ENCODE results near the gene MUC20. TPM values are rescaled to one million over a fixed set of nuclear protein-coding genes. Genes with fewer than 3 reads are reported as not detected.

The MUC20 gene
- total and polyA plus RNA-seq, 9 of the 15 experiments (the other 6 are each of a cell fraction or from before 2014, with no cell fraction given): 0.03 to 0.23 (median 0.15) TPM; not detected in 3

DNA sequence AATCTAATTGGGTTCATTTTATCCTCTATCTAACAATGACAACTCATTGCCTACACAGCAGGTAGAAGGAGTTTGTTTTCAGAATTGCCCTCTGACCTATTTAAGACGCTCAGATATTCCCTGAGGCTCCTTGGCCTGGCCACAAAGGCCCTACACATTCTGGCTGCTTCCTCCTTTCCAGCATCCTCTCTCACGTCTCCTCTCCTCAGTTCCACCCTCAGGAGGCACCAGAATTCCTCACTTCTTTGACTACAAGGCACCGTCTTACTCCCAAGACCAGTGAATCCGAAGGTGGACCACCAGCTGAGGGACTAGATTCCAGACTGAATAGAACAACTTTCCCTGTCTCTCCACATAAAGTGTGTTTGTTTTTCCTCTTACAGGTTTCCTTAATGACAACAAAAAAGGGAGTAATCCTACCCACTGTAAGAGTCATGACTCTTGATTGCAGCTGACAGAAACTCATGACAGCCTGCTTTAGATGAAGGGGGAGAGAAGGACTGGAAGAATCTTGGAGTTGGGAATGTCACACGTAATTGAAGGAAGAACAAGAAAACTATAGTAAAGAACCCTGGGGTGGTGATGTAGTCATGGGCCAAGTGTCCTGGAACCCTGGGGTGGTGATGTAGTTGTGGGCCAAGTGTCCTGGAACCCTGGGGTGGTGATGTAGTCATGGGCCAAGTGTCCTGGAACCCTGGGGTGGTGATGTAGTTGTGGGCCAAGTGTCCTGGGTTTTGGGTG is 22.0 kb upstream of the MUC20 start (continued):
- TF ChIP-seq MIER1 (IDR thresholded peaks at IDR 0.05; ENCODE audit: low read depth) (no peak), CXXC5 (CRISPR knock-in tag; IDR thresholded peaks at IDR 0.05) (no peak), POLR2AphosphoS5 (IDR thresholded peaks at IDR 0.05; ENCODE audit: control insufficient read depth, insufficient read depth, low read depth, low read length) (0 out of 2 replicates have a peak, but pooled peaks have one; percentile 12), ZNF12 (CRISPR knock-in tag; IDR thresholded peaks at IDR 0.05) (no peak), ZFX (CRISPR knock-in tag; IDR thresholded peaks at IDR 0.05) (no peak), KAT8 (IDR thresholded peaks at IDR 0.05; ENCODE audit: low read depth) (no peak), ZNF717 (CRISPR knock-in tag; IDR thresholded peaks at IDR 0.05) (no peak), ATF7 (IDR thresholded peaks at IDR 0.05) (peak; percentile 71; the same call in 1 of the 2 replicates), TAF7 (tag; IDR thresholded peaks at IDR 0.05) (peak; percentile 22; the same call in 1 of the 2 replicates), RBM39 (optimal IDR thresholded peaks at IDR 0.05; ENCODE audit: low read depth, low read length) (peak; percentile 32), POLR2AphosphoS2 (IDR thresholded peaks at IDR 0.05; ENCODE audit: low read length) (peak; percentile 61; the same call in 1 of the 2 replicates), NR2F6 (CRISPR knock-in tag; IDR thresholded peaks at IDR 0.05) (peak; percentile 20; the same call in 1 of the 2 replicates), PHF20 (IDR thresholded peaks at IDR 0.05; ENCODE audit: partially characterized antibody) (peak; percentile 70)
- TF ChIP-seq, protein P1, sequence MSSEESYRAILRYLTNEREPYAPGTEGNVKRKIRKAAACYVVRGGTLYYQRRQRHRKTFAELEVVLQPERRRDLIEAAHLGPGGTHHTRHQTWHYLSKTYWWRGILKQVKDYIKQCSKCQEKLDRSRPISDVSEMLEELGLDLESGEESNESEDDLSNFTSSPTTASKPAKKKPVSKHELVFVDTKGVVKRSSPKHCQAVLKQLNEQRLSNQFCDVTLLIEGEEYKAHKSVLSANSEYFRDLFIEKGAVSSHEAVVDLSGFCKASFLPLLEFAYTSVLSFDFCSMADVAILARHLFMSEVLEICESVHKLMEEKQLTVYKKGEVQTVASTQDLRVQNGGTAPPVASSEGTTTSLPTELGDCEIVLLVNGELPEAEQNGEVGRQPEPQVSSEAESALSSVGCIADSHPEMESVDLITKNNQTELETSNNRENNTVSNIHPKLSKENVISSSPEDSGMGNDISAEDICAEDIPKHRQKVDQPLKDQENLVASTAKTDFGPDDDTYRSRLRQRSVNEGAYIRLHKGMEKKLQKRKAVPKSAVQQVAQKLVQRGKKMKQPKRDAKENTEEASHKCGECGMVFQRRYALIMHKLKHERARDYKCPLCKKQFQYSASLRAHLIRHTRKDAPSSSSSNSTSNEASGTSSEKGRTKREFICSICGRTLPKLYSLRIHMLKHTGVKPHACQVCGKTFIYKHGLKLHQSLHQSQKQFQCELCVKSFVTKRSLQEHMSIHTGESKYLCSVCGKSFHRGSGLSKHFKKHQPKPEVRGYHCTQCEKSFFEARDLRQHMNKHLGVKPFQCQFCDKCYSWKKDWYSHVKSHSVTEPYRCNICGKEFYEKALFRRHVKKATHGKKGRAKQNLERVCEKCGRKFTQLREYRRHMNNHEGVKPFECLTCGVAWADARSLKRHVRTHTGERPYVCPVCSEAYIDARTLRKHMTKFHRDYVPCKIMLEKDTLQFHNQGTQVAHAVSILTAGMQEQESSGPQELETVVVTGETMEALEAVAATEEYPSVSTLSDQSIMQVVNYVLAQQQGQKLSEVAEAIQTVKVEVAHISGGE (CRISPR knock-in tag; IDR thresholded peaks at IDR 0.05): peak in 1 of 3 experiments; percentile 10; a peak in 1 of 6 replicates
- TF ChIP-seq, protein P2, sequence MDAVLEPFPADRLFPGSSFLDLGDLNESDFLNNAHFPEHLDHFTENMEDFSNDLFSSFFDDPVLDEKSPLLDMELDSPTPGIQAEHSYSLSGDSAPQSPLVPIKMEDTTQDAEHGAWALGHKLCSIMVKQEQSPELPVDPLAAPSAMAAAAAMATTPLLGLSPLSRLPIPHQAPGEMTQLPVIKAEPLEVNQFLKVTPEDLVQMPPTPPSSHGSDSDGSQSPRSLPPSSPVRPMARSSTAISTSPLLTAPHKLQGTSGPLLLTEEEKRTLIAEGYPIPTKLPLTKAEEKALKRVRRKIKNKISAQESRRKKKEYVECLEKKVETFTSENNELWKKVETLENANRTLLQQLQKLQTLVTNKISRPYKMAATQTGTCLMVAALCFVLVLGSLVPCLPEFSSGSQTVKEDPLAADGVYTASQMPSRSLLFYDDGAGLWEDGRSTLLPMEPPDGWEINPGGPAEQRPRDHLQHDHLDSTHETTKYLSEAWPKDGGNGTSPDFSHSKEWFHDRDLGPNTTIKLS (IDR thresholded peaks at IDR 0.05; ENCODE audit: borderline replicate concordance, low read depth): no peak
- TF ChIP-seq, protein P3, sequence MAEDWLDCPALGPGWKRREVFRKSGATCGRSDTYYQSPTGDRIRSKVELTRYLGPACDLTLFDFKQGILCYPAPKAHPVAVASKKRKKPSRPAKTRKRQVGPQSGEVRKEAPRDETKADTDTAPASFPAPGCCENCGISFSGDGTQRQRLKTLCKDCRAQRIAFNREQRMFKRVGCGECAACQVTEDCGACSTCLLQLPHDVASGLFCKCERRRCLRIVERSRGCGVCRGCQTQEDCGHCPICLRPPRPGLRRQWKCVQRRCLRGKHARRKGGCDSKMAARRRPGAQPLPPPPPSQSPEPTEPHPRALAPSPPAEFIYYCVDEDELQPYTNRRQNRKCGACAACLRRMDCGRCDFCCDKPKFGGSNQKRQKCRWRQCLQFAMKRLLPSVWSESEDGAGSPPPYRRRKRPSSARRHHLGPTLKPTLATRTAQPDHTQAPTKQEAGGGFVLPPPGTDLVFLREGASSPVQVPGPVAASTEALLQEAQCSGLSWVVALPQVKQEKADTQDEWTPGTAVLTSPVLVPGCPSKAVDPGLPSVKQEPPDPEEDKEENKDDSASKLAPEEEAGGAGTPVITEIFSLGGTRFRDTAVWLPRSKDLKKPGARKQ (CRISPR knock-in tag; IDR thresholded peaks at IDR 0.05): peak; percentile 55; the same call in 1 of the 2 replicates
- TF ChIP-seq, protein P4, sequence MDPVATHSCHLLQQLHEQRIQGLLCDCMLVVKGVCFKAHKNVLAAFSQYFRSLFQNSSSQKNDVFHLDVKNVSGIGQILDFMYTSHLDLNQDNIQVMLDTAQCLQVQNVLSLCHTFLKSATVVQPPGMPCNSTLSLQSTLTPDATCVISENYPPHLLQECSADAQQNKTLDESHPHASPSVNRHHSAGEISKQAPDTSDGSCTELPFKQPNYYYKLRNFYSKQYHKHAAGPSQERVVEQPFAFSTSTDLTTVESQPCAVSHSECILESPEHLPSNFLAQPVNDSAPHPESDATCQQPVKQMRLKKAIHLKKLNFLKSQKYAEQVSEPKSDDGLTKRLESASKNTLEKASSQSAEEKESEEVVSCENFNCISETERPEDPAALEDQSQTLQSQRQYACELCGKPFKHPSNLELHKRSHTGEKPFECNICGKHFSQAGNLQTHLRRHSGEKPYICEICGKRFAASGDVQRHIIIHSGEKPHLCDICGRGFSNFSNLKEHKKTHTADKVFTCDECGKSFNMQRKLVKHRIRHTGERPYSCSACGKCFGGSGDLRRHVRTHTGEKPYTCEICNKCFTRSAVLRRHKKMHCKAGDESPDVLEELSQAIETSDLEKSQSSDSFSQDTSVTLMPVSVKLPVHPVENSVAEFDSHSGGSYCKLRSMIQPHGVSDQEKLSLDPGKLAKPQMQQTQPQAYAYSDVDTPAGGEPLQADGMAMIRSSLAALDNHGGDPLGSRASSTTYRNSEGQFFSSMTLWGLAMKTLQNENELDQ (CRISPR knock-in tag; IDR thresholded peaks at IDR 0.05; ENCODE audit: borderline replicate concordance): no peak
